Measurements from ENCODE around the gene MMP19.

DNA sequence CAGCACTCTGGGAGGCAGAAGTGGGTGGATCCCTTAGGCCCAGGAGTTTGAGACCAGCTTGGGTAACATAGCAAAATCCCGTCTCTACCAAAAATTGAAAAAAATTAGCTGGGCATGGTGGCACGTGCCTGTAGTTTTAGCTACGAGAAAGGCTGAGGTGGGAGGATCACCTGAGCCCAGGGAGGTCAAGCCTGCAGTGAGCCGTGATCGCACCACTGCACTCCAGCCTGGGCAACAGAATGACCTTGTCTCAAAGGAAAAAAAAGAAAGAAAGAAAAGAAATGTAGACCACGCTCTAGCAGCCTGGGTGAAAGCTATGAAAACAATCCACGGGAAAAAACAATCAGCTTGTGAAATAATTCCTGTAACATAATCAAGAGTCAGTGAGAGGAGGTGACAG is 54.2 kb downstream of the MMP19 start:
- TF ChIP-seq EZH2phosphoT487 (IDR thresholded peaks at IDR 0.05; ENCODE audit: insufficient read depth, low read depth) (no peak), EZH2 (IDR thresholded peaks at IDR 0.05; ENCODE audit: insufficient read depth, poor library complexity, severe bottlenecking) (no peak)

Measured in GM23248 (cell line).